ENCODE results near the gene KAZN.

The KAZN gene

GRCh38 chr1:14743368-14743767 is 144.9 kb downstream of the KAZN start:
- no peak for DNase-seq (ENCODE audit: low read depth)

DNA sequence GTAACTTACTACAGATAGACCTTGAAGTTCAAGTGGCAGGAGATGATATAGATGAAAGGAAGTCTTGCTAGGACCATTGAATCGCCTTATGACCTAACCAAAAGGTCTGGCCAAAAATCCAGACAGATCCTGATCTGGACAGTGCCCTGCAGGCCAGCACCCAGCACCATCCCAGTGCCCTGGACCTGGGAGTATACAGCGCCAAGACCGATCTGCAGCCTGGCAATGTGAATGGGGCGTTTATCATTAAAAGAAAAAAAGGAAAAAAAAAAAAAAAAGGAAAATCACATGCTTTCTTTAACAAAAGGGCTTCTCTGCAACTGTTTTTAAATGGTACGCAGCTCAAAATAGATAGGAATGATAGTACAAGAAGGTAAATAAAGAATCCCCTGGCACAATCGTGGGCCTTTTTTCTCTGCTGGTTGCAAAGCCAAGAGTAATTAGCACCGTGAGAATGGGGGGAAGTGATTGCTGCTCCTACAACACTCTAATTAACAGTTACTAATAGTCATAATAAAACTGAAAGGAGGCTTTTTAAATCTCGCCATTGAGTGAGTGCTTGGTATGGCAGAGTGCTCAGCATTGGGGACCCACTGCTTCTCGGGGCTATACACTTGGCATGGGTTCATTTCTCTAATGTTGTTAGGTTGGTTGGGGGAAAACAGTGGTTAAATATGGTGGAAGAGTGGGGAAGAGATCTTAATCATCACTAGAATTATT is 146.7 kb downstream of the KAZN start:
- no peak for DNase-seq (ENCODE audit: low read depth)

DNA sequence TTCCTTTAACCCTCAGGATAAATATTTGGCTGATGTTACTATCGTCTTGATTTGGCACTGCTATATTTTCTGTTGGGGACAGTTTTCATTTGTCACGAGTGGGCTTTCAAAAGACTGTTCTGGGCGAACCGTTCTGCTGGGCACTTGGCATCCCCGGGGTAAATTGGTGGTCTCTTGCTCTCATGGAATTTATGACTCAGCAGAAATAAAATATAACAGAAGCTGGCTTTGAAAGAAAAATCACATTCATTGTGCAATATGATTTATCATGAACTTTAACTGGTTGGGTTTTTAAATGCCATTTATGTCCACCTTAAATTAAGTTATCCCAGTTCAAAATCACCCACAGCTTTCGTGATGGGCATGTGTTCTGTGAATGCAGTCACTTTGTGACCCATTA is 147.3 kb downstream of the KAZN start:
- DNase-seq (ENCODE audit: low read depth) = no peak

DNA sequence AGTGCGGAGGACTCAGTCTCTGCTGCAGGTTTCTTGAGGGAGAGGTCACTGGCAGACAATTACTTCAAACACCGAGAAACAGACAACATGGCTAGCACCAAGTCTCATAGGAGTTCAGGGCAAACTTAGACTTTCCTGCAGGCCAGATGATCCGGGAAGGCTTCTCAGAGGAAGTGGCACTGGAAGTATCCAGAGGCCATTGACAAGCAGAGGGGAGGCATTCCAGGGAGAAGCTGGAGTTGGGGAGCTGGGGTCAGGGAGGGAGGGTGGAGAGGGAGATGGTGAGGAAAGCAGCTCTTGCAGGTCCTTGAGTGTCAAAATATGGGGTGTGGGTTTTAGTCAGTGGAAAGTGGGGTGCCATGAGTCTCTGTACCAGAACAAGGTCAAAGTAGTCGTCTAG is 147.9 kb downstream of the KAZN start:
- DNase-seq (ENCODE audit: low read depth) = no peak

- DNase-seq (ENCODE audit: low read depth) = no peak
These were observed 149.7 kb downstream of the KAZN start for GRCh38 chr1:14748151-14748550.

DNA sequence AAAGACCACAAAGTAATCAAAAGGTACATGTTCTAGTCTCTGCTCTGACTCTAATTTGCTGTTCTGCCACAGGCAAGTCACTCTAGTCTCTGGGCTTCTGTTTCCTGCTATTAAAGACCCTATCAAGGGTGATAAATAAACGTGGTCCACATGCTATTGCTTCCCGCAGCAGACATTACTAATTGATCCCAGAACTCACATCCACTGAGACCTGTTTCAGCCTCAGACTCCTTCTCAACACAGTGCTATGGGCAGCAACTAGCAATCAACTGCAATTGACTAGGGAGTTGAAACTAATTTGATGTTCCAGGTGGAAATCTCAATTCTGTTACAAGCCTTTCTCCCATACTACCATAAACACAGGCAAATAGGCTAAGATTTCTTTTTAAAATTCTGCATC is 150.5 kb downstream of the KAZN start:
- DNase-seq (ENCODE audit: low read depth) = no peak

DNA sequence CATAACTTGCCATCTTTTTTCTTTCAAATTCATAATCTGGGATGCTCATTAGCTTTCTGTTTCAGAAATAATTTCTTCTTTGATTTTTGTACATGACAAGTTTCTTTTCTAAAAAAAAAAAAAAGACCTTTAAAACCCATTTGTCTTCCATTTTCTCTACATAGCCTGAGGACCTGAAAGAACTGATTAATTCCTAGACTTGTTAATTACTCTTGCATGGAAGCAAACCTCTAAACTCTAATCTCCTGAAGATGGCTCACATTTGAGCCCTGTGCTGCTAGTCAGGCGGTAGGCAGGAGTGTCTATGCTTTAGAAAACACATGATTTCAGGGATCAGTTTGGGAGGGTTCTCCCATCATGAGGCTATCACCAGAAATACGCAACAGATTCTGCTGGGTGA is 152.0 kb downstream of the KAZN start:
- DNase-seq (ENCODE audit: low read depth) = no peak

DNA sequence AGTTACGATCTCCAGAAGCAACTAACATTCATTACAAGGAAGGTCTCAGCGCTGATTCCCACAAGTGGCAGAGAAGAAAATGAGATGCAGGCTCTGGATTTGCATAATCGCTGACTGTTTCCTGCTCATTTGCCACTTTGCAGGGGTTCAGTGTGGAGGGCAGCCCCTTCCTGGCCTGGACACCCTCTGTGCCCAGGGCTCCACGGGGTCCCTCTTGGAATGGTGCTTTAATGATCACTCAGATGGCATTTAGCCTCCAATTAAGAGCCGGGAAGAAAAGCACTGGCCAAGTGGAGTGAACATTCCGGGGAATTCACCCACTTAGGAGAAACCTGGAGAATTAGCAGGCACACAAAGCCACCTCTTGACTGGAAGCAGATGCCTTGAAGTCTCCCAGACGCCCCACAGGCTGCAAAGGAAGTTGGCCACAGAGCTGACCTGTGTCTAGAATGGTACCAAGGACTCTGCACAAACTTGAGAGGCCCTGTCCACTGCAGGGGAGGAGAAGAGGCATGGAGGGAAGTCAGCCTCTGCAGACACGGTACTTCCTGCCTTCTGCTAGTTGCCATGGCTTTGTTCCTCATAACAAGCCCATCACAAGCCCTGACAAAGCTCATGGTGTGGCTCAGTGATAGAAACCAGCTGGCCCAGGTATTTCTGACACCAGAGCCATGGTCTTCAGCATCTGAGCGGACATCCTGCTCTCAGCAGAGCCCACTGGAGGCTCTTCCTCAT is 157.2 kb downstream of the KAZN start:
- DNase-seq (ENCODE audit: low read depth) = no peak

- DNase-seq (ENCODE audit: low read depth) = no peak
These were observed 158.3 kb downstream of the KAZN start for GRCh38 chr1:14756589-14757285.

DNA sequence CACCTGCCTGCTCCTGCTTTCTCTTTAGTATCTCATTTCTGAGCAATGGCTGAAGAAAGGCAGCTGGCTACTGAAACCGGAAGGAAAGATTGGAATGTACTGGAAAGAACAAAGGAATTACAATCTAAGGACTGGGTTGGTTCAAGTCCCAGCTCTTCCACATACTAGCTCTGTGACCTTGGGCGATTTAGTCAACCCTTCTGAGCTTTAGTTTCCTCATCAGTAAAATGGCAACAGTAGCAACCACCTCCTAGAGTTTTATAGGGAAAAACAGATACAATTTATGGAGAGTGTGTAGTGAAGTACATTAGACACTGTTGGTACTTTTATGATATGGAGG is 158.8 kb downstream of the KAZN start:
- DNase-seq (ENCODE audit: low read depth) = no peak

GRCh38 chr1:14759042-14759818 is 160.7 kb downstream of the KAZN start:
- no peak for DNase-seq (ENCODE audit: low read depth)

DNA sequence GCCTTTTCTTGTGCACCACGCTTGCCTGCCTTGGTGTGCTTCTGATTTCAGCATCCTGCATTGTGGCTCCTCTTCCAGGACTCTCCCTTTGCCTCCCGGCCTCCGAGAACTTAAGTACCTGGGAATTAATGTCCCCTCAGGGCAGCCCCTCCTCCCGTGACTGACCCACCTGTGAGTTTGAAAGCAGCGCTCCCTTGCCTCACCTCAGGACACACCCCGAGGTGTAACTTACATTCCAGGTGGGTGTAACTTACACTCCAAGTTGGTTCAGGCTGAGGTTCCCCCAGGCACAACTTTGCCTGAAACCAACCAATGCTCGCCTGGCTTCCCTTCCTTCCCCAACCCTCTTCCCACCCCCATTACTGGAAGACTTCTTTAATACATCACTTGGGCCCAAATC is 161.4 kb downstream of the KAZN start:
- DNase-seq (ENCODE audit: low read depth) = no peak

DNA sequence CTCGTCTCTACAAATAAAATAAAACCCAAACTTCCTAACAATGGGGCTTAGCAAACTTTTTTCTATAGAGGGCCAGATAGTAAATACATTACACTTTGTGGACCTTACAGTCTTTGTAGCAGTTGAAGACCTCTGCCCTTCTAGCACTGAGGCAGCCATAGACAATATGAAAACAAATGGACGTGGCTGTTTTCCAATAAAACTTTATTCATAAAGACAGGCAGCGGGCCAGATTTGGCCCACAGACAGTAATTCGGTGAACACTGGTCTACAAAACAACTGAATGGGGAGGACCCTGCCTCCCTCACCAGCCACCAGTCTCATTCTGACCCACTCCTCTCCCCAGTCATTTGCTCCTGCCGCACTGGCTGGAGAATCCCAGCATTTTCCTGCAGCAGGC is 162.3 kb downstream of the KAZN start:
- no peak for DNase-seq (ENCODE audit: low read depth)

GRCh38 chr1:14761291-14762153 is 163.0 kb downstream of the KAZN start:
- DNase-seq (ENCODE audit: low read depth) = no peak

DNA sequence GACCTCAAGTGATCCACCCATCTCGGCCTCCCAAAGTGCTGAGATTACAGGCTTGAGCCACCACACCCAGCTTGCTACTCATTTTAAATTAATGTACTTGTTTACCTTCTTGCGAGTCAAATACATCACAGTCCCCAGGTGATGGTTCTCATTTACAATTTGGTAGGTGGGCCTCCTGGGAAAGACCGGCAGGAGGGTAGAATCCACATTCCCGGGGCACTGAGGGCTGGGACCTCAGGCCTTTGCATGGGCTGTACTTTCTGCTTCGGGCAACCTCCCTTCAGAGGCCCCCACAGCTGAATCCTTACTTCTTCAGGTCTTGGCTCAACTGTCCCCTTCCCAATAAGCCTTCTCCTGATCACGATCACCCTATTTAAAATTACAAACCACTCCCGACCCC is 165.5 kb downstream of the KAZN start:
- no peak for DNase-seq (ENCODE audit: low read depth)

- DNase-seq (ENCODE audit: low read depth) = no peak
These were observed 167.3 kb downstream of the KAZN start for GRCh38 chr1:14765773-14766172.

GRCh38 chr1:14767075-14767474 is 168.6 kb downstream of the KAZN start:
- DNase-seq (ENCODE audit: low read depth) = no peak

- DNase-seq (ENCODE audit: low read depth) = no peak
These were observed 170.3 kb downstream of the KAZN start for GRCh38 chr1:14768582-14769304.

GRCh38 chr1:14769486-14770274 is 171.2 kb downstream of the KAZN start:
- no peak for DNase-seq (ENCODE audit: low read depth)

DNA sequence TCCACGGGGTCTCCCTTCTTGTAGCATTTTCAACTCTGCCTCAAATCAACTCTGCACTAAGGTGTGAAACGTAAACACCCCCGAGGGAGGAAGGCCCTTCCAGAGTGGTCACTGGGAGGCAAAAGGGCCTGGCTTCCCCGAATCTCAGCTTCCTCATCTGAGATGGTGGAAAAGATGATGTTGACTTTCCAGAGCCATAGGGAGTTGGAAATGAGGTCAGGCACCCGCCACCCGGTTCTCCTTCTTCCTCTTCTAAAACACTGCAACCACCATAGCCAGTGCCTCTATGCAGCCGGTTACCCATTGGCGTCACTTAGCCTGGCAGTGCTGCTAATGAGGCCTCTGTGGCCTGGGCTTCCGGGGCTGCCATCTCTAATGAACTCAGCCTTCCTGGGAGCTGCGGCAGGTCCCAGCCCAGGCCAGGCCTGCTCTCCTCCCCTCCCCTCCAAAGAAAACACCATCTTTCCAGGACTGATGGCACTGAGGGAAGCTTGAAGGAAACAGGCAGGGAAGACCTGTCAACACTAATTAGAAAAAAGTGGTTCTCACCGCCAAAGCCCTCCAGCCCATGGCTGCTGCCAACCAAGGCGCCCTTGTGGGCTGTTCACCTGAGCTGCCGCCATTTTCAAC is 175.0 kb downstream of the KAZN start:
- DNase-seq (ENCODE audit: low read depth) = no peak
